Measurements from ENCODE around the gene DCTN2. TPM values are rescaled to one million over a fixed set of nuclear protein-coding genes. Genes with fewer than 3 reads are reported as not detected.

The DCTN2 gene
- total RNA-seq, 4 donors from 2014 or later, result 92.9 to 138 (median 130) TPM

- Histone ChIP-seq H3K4me3 (peak within 1 kb of the TSS; percentile 66 to 90 (median 80)), H3K36me3 (peaks cover 6 to 32% (median 7%) of the 10 kb centered on the region in 3 donors), H3K9me3 (no peaks in the 10 kb centered on the region), H3K4me1 (peaks cover 0 to 19% (median 12%) of the 10 kb centered on the region in 4 donors), H3K27me3 (no peaks in the 10 kb centered on the region), H3K27ac (peak within 1 kb of the TSS; percentile 48 to 78 (median 69))
- DNase-seq (ENCODE audit: low spot score in 2 of 2), result peak; percentile 86 to 96
- 7% methylated on average over 47 of the region's 47 CpGs for WGBS, 2 donors
- TF ChIP-seq CTCF (IDR thresholded peaks at IDR 0.05) (peak in 2 of 5 experiments; percentile 33 to 46), POLR2A (IDR thresholded peaks at IDR 0.05) (peak; percentile 12 to 51), EP300 (IDR thresholded peaks at IDR 0.05) (peak; percentile 75 to 89)
Observed at GRCh38 chr12:57487597-57488401, 59.2 kb downstream of the DCTN2 start, which contains the start of gene MARS1. Gene MARS1, plus strand, starts transcription at chr12:57488068. Its CDS starts 23 bp downstream, at chr12:57488091.

GRCh38 chr12:57487055-57487596, 59.9 kb downstream of the DCTN2 start:
- no peak for DNase-seq (ENCODE audit: low spot score in 2 of 2)
- peaks cover 6 to 26% (median 7%) of the 10 kb centered on the region in 3 donors for H3K36me3 ChIP-seq
- no peaks in the 10 kb centered on the region for H3K9me3 ChIP-seq
- peak overlapping the region; percentile 66 to 90 (median 80) for H3K4me3 ChIP-seq
- WGBS, 2 donors, result 88 to 91% methylated on average over 27 of the region's 27 CpGs
- TF ChIP-seq POLR2A (IDR thresholded peaks at IDR 0.05) (no peak), EP300 (IDR thresholded peaks at IDR 0.05) (no peak), CTCF (IDR thresholded peaks at IDR 0.05) (no peak)
- H3K4me1 ChIP-seq, result peaks cover 0 to 19% (median 12%) of the 10 kb centered on the region in 4 donors
- H3K27ac ChIP-seq, result no peak overlapping the region
- no peaks in the 10 kb centered on the region for H3K27me3 ChIP-seq

GRCh38 chr12:57485695-57486094, 61.3 kb downstream of the DCTN2 start:
- Histone ChIP-seq H3K27ac (no peak overlapping the region), H3K27me3 (no peaks in the 10 kb centered on the region), H3K9me3 (no peaks in the 10 kb centered on the region), H3K4me1 (peaks cover 0 to 19% (median 12%) of the 10 kb centered on the region in 4 donors), H3K36me3 (peaks cover 3 to 11% (median 6%) of the 10 kb centered on the region in 3 donors), H3K4me3 (no peak overlapping the region)
- TF ChIP-seq EP300 (IDR thresholded peaks at IDR 0.05) (no peak), CTCF (IDR thresholded peaks at IDR 0.05) (no peak), POLR2A (IDR thresholded peaks at IDR 0.05) (no peak)
- no peak for DNase-seq (ENCODE audit: low spot score in 2 of 2)

- peaks cover 0 to under 1% of the 10 kb centered on the region in 2 donors for H3K27me3 ChIP-seq
- 51 to 55% methylated on average over 5 of the region's 5 CpGs for WGBS, 2 donors
- TF ChIP-seq EP300 (IDR thresholded peaks at IDR 0.05), result no peak
- TF ChIP-seq POLR2A (IDR thresholded peaks at IDR 0.05), result no peak
- TF ChIP-seq CTCF (IDR thresholded peaks at IDR 0.05), result no peak
Observed at GRCh38 chr12:57483466-57483865, 63.5 kb downstream of the DCTN2 start.

GRCh38 chr12:57481671-57482070, 65.3 kb downstream of the DCTN2 start:
- Histone ChIP-seq H3K4me3 (no peak overlapping the region), H3K9me3 (no peaks in the 10 kb centered on the region), H3K36me3 (no peaks in the 10 kb centered on the region), H3K27me3 (peaks cover 0 to 19% of the 10 kb centered on the region in 2 donors), H3K27ac (no peak overlapping the region), H3K4me1 (peaks cover 0 to 3% (median 0%) of the 10 kb centered on the region in 4 donors)
- WGBS, 2 donors, result 67 to 69% methylated on average over 1 of the region's 1 CpG
- DNase-seq (ENCODE audit: low spot score in 2 of 2), result no peak
- TF ChIP-seq EP300 (IDR thresholded peaks at IDR 0.05), result no peak
- TF ChIP-seq CTCF (IDR thresholded peaks at IDR 0.05), result no peak
- no peak for TF ChIP-seq POLR2A (IDR thresholded peaks at IDR 0.05)

More at GRCh38 chr12:57483466-57483865, 63.5 kb downstream of the DCTN2 start:
- Histone ChIP-seq H3K36me3 (no peaks in the 10 kb centered on the region), H3K4me1 (peaks cover 0 to 5% (median 5%) of the 10 kb centered on the region in 4 donors), H3K4me3 (no peak overlapping the region), H3K27ac (no peak overlapping the region), H3K9me3 (no peaks in the 10 kb centered on the region)
- DNase-seq (ENCODE audit: low spot score in 2 of 2), result no peak
